ENCODE results near the gene ATXN2. TPM values are rescaled to one million over a fixed set of nuclear protein-coding genes. Genes with fewer than 3 reads are reported as not detected.
"Not testable (repeated sequence)": the region's sequence is repeated elsewhere in the genome, so short reads cannot be mapped to it uniquely, and the experiment has no call there.

Gene ATXN2
- total RNA-seq, 6 experiments from 2014 or later, result 80.7 to 110 (median 91.9) TPM

DNA sequence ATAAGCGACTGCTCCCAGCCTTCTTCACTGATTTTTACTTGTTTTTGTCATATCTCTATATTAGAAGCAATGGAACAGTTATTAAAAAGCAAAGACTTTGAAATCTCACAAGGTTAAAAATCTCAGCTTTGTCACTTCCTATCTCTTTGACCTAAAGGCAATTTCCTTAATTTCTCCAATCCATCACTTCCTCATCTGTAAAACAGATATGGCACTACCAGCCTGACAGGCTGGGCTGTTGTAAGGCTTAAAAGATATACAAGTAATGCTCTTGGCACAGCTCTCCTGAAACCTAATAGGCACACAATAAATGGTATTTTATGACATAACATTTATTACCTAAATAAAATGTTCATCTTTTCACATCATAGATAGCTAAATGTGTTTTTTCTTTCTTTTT lies 25.6 kb downstream of the ATXN2 start:
- Mint-ChIP-seq H3K9me3 (no peaks in the 10 kb centered on the region), H3K27me3 (ENCODE audit: insufficient read depth) (no peaks in the 10 kb centered on the region; the same call in 1 of the 2 replicates), H3K4me1 (ENCODE audit: low read depth) (peaks cover 63% of the 10 kb centered on the region), H3K4me3 (no peak overlapping the region), H3K36me3 (ENCODE audit: low read depth) (peaks cover 21% of the 10 kb centered on the region), H3K27ac (0 out of 2 replicates have a peak overlapping the region, but pooled peaks have one; percentile 29)
- DNase-seq, result no peak
- TF ChIP-seq, protein P1, sequence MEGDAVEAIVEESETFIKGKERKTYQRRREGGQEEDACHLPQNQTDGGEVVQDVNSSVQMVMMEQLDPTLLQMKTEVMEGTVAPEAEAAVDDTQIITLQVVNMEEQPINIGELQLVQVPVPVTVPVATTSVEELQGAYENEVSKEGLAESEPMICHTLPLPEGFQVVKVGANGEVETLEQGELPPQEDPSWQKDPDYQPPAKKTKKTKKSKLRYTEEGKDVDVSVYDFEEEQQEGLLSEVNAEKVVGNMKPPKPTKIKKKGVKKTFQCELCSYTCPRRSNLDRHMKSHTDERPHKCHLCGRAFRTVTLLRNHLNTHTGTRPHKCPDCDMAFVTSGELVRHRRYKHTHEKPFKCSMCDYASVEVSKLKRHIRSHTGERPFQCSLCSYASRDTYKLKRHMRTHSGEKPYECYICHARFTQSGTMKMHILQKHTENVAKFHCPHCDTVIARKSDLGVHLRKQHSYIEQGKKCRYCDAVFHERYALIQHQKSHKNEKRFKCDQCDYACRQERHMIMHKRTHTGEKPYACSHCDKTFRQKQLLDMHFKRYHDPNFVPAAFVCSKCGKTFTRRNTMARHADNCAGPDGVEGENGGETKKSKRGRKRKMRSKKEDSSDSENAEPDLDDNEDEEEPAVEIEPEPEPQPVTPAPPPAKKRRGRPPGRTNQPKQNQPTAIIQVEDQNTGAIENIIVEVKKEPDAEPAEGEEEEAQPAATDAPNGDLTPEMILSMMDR (IDR thresholded peaks at IDR 0.05), result no peak

DNA sequence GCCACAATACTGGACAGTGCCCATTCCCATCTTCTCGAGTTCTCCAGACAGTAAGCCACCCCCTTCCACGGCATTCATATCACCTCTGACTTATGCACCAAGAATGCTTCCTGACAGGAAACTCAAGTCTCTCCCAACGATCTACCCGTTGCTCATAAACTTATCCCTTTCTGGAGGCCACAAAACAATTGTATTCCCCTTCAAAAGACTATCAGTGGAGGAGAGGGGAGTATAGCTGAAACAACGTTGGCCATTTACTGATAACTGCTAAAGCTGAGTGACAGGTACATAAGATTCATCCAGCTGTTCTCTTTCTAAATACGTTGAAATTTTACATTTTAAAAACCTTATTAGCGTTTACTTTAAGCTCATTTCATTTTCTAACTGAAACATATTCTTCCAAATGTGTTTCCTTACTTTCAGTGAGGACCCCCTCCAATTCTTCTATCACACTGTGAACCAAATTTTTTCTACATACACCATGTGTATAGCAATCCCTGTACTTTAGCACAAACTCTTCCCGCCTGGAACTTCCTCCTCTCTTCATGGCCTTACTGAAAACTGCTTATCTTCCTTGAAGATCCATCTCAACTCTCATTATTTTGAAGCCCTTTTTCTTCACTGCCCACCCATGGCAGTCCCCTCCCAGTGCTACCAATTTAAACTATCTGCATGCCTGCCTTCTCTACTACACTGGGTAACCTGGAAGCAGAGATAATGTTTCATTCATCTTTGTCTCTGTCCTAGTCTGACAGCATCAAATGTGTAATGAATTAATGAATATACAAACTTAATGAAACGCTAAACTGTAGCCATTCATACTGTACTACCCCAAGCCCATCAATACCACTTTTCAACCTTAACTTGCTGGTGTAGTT lies 28.8 kb downstream of the ATXN2 start:
- TF ChIP-seq, protein P1 (IDR thresholded peaks at IDR 0.05), result no peak
- Mint-ChIP-seq H3K4me3 (peak overlapping the region; percentile 80), H3K27me3 (ENCODE audit: insufficient read depth) (no peaks in the 10 kb centered on the region; the same call in 1 of the 2 replicates), H3K27ac (peak overlapping the region; percentile 92), H3K36me3 (ENCODE audit: low read depth) (peaks cover 29% of the 10 kb centered on the region), H3K4me1 (ENCODE audit: low read depth) (peaks cover 67% of the 10 kb centered on the region), H3K9me3 (no peaks in the 10 kb centered on the region)
- DNase-seq, result peak; percentile 75

DNA sequence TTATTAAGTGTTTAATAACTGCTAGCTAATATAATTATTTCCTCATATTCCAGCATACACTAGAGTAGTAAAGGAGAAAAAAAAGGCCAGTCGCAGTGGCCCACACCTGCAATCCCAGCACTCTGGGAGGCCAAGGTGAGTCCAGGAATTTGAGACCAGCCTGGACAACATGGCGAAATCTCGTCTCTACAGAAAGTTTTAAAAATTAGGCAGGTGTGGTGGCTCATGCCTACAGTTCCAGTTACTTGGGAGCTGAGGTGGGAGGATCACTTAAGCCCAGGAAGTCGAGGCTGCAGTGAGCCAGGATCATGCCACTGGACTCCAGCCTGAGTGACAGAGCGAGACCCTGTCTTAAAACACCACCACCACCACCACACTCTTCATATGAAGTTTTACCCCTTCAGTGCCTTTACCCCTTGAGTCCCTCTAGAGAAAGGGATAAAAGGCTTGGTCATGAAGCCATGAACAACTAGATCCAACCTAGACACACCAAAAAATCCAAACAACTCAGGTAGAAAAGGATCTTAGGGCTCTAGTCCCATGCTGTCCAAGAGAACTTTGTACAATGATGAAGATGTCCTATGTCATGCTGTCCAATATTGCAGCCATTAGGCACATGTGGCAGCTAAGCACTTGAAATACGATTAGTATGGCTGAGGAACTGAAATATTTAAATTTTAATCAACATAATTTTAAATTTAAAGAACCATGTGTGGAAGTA lies 29.6 kb downstream of the ATXN2 start:
- H3K27ac Mint-ChIP-seq, result peak overlapping the region; percentile 92
- peaks cover 65% of the 10 kb centered on the region for H3K4me1 Mint-ChIP-seq (ENCODE audit: low read depth)
- peaks cover 29% of the 10 kb centered on the region for H3K36me3 Mint-ChIP-seq (ENCODE audit: low read depth)
- no peaks in the 10 kb centered on the region; the same call in 1 of the 2 replicates for H3K27me3 Mint-ChIP-seq (ENCODE audit: insufficient read depth)
- no peaks in the 10 kb centered on the region for H3K9me3 Mint-ChIP-seq
- TF ChIP-seq, protein P1 (IDR thresholded peaks at IDR 0.05), result no peak
- H3K4me3 Mint-ChIP-seq, result peak overlapping the region; percentile 80
- DNase-seq, result no peak

DNA sequence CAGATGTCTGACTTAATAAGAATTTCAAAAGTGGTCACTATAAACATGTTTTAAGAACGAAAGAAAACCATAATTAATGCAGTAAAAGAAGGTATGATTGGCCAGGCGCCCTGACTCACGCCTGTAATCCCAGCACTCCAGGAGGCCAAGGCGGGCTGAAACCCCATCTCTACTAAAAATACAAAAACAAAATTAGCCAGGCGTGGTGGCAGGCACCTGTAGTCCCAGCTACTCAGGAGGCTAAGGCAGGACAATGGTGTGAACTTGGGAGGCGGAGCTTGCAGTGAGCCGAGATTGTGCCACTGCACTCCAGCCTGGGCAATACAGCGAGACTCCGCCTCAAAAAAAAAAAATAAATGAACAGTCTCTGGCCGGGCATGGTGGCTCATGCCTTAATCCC lies 38.3 kb downstream of the ATXN2 start:
- H3K4me1 Mint-ChIP-seq (ENCODE audit: low read depth), result peaks cover 70% of the 10 kb centered on the region

DNA sequence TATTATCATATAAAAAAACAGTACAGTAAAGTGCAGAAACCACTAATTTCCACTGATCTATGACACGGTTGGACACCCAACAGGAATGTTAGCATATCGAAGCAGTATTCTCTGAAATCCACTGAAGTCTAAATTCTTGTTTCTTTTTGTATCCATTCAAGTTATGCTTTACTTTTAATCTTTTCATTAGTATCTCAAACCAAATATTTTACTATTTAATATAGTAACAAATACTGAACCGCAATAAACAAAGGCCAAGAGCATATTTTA lies 41.1 kb downstream of the ATXN2 start:
- TF ChIP-seq, protein P1 (IDR thresholded peaks at IDR 0.05), result no peak
- DNase-seq, result no peak
- no peaks in the 10 kb centered on the region; the same call in 1 of the 2 replicates for H3K27me3 Mint-ChIP-seq (ENCODE audit: insufficient read depth)
- H3K4me1 Mint-ChIP-seq (ENCODE audit: low read depth), result peaks cover 72% of the 10 kb centered on the region
- H3K36me3 Mint-ChIP-seq (ENCODE audit: low read depth), result peaks cover 19% of the 10 kb centered on the region
- H3K9me3 Mint-ChIP-seq, result no peaks in the 10 kb centered on the region
- H3K4me3 Mint-ChIP-seq, result peak overlapping the region; percentile 64
- peak overlapping the region; percentile 73 for H3K27ac Mint-ChIP-seq

More for the DNA sequence above, 38.3 kb downstream of the ATXN2 start:
- H3K27ac Mint-ChIP-seq, result peak overlapping the region; percentile 29
- DNase-seq; H3K27me3 Mint-ChIP-seq (ENCODE audit: insufficient read depth); H3K4me3 Mint-ChIP-seq; H3K36me3 Mint-ChIP-seq (ENCODE audit: low read depth); H3K9me3 Mint-ChIP-seq: not testable (repeated sequence)

Data from HFFc6 (cell line).